HEK293 (cell line): ENCODE measurements around the gene SNX5.

Experiments
- CTCF ChIA-PET: fragments of 350-600 bp; formaldehyde crosslinking; extraction: SDS; loops from one replicate; lab custom pipeline; 2021; ENCODE audit warnings: antibody characterized with exemption; lab: Yijun Ruan, JAX
- POLR2A ChIA-PET: fragments of 300-600 bp; formaldehyde crosslinking; extraction: SDS; loops from one replicate; lab custom pipeline; 2020; ENCODE audit warnings: antibody characterized with exemption, inconsistent platforms; lab: Yijun Ruan, JAX
- H3K27ac ChIP-seq: fragments of 200-500 bp; sonication (Bioruptor generic); 2 replicates; pipeline ENCODE4 v1.5.1; 2014; ENCODE audit warnings: low read depth, low read length, control low read depth, inconsistent platforms; ENCODE audit errors: extremely low read depth
- H3K36me3 ChIP-seq, 2 experiments: fragments of 200-500 bp in 1 of 2; sonication (Bioruptor generic) in 1 of 2; 1 replicate in 1 of 2; 2 replicates in 1 of 2; pipeline ENCODE4 v1.5.1; 2014 to 2017; ENCODE audit warnings: inconsistent platforms in 2 of 2, low read length in 2 of 2; ENCODE audit not compliant: control insufficient read depth in 2 of 2, insufficient read depth in 1 of 2
- H3K4me1 ChIP-seq: fragments of 200-500 bp; sonication (Bioruptor generic); 2 replicates; pipeline ENCODE4 v1.5.1; 2014; ENCODE audit warnings: mild to moderate bottlenecking, low read length, inconsistent platforms; ENCODE audit not compliant: control insufficient read depth, insufficient read depth
- H3K4me3 ChIP-seq: 2 replicates; pipeline ENCODE4 v1.5.1; 2011; ENCODE audit warnings: low read depth, mild to moderate bottlenecking, control low read depth, low read length, moderate library complexity
- H3K9me3 ChIP-seq: fragments of 200-500 bp; sonication (Bioruptor generic); 2 replicates; pipeline ENCODE4 v1.5.1; 2014; ENCODE audit warnings: low read depth, low read length, inconsistent platforms; ENCODE audit not compliant: control insufficient read depth, insufficient read depth
- GLI4 ChIP-seq: fragments of 450-650 bp; formaldehyde crosslinking; IDR thresholded peaks from 2 replicates; pipeline ENCODE4 v1.5.1; 2016; ENCODE audit warnings: missing biosample characterization, missing genetic modification characterization
- HOXD13 ChIP-seq: sonication (generic); formaldehyde crosslinking; IDR thresholded peaks from 2 replicates; pipeline ENCODE4 v1.8.0; 2022; ENCODE audit warnings: missing genetic modification reagents, borderline replicate concordance
- IKZF3 ChIP-seq: fragments of 450-650 bp; IDR thresholded peaks from 2 replicates; pipeline ENCODE4 v1.5.0; 2018; ENCODE audit warnings: missing biosample characterization, mild to moderate bottlenecking, missing genetic modification characterization, moderate library complexity
- WT1 ChIP-seq: fragments of 450-650 bp; formaldehyde crosslinking; IDR thresholded peaks from 2 replicates; pipeline ENCODE4 v1.5.1; 2016; ENCODE audit warnings: missing biosample characterization, missing genetic modification characterization
- YY1 ChIP-seq: fragments of 450-650 bp; formaldehyde crosslinking; IDR thresholded peaks from 2 replicates; pipeline ENCODE4 v1.5.1; 2018; ENCODE audit warnings: missing biosample characterization, missing genetic modification characterization
- ZNF121 ChIP-seq: fragments of 450-650 bp; formaldehyde crosslinking; IDR thresholded peaks from 2 replicates; pipeline ENCODE4 v1.5.1; 2016; ENCODE audit warnings: missing biosample characterization, missing genetic modification characterization
- ZNF248 ChIP-seq: fragments of 450-650 bp; formaldehyde crosslinking; IDR thresholded peaks from 2 replicates; pipeline ENCODE4 v1.5.1; 2017; ENCODE audit warnings: missing biosample characterization, missing genetic modification characterization
- ZNF324 ChIP-seq: fragments of 450-650 bp; formaldehyde crosslinking; IDR thresholded peaks from 2 replicates; pipeline ENCODE4 v1.5.1; 2016; ENCODE audit warnings: missing biosample characterization, missing genetic modification characterization
- ZNF350 ChIP-seq: fragments of 450-650 bp; formaldehyde crosslinking; IDR thresholded peaks from 2 replicates; pipeline ENCODE4 v1.5.0; 2017; ENCODE audit warnings: missing biosample characterization, mild to moderate bottlenecking, missing genetic modification characterization
- ZNF354C ChIP-seq: fragments of 450-650 bp; formaldehyde crosslinking; IDR thresholded peaks from 2 replicates; pipeline ENCODE4 v1.5.1; 2016; ENCODE audit warnings: missing biosample characterization, missing genetic modification characterization, low read depth, borderline replicate concordance
- ZNF558 ChIP-seq: fragments of 450-650 bp; formaldehyde crosslinking; IDR thresholded peaks from 2 replicates; pipeline ENCODE4 v1.5.1; 2016; ENCODE audit warnings: missing biosample characterization, missing genetic modification characterization
- ZNF747 ChIP-seq: fragments of 450-650 bp; formaldehyde crosslinking; IDR thresholded peaks from 2 replicates; pipeline ENCODE4 v1.5.1; 2016; ENCODE audit warnings: missing biosample characterization, missing genetic modification characterization
- ZNF76 ChIP-seq: fragments of 450-650 bp; formaldehyde crosslinking; IDR thresholded peaks from 2 replicates; pipeline ENCODE4; 2016; ENCODE audit warnings: low read depth, missing biosample characterization, missing genetic modification characterization, borderline replicate concordance
- ZNF776 ChIP-seq: fragments of 450-650 bp; formaldehyde crosslinking; IDR thresholded peaks from 2 replicates; pipeline ENCODE4 v1.5.0; 2017; ENCODE audit warnings: missing biosample characterization, missing genetic modification characterization, borderline replicate concordance
- TF ChIP-seq, protein P1 (sequence below): fragments of 450-650 bp; formaldehyde crosslinking; IDR thresholded peaks from 2 replicates; pipeline ENCODE4 v1.5.1; 2016; ENCODE audit warnings: missing biosample characterization, missing genetic modification characterization, borderline replicate concordance
- TF ChIP-seq, protein P2 (sequence below): fragments of 450-650 bp; formaldehyde crosslinking; IDR thresholded peaks from 2 replicates; pipeline ENCODE4 v1.5.1; 2017; ENCODE audit warnings: missing biosample characterization, missing genetic modification characterization
- TF ChIP-seq, protein P3 (sequence below): fragments of 450-650 bp; formaldehyde crosslinking; IDR thresholded peaks from 2 replicates; pipeline ENCODE4 v1.5.1; 2016; ENCODE audit warnings: missing biosample characterization, missing genetic modification characterization
- TF ChIP-seq, protein P4 (sequence below): fragments of 450-650 bp; formaldehyde crosslinking; IDR thresholded peaks from 2 replicates; pipeline ENCODE4 v1.5.1; 2016; ENCODE audit warnings: missing biosample characterization, missing genetic modification characterization

Gene SNX5

DNA sequence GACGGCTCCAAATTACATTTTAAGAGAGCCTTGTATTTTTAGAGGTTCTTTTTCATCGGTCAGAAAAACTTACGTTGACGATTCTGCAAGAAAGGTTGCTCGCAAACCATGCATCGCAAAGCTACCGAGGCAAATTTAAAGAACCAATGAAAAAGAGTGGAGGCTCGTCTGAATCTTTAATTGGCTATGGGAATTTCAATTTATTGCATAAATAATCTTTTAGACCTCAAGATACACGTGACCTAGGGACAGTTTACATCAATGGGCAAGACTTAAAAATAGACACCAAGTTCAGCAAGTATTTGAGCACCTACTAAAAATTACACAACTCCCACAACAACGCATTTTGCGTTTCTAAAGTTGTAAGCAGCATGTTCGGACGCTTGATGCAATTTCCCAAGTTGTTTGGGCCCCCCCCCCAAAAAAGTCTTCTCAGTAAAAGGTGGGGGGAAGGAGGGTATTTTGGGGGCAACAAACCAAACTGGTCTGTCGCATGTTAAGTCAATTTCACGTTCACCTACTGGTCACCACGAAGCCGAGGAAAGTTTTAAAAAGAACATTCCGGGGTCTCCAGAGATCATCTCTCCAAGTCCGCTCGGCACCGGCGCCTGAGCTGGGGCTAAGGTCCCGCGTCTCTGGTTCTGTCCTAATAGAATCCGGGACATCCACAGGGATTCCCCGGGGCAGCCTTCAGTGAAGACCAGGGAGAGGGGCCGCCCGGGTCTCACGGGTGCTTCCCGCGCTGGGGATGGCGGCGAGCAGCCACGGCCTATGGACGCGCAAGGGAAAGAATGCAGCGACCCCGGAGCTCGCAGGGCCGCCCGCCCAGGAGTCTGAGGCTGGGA, 851 bp downstream of the SNX5 start:
- H3K36me3 ChIP-seq = peaks cover 0 to 71% of the 10 kb centered on the region in 2 experiments; a peak in 2 of 3 replicates

DNA sequence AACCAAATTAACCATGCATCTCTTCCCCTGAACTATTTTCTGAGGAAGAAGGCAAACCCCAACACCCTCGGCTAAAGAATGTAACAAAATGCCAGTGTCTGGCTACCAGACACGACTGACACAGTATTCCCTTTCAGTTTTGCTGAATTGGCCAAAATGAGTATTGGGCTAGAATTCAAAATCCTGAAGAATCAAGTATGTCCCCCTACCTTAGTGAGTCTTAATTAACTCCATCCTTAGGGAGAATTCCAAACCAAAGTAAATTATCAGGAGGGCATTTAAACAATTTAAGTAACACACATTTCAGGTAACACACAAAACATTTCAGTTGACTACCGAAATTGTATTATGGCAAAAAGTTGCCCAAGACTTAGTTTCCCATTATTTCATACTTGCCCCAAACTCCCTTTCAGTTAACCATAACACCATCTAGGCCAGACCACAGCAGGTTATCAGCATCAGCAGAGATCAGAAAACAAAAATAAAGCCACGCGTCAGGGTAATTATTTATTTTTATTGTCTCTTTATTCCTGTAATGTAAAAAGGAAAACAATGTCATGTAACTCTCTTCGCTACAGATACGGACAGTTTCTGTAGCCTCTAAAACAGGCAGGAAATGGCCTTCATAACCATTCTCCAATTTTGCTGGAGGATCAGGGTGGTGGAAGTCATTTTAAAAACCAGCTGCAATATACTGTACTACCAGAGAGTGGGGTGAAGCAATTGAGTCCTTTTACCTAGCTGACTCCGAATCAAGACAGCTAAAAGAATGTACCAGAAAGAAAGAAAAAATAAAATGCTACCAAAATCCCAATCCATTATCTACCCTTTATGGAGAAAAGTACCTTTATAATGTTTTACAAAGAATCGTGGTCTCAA, 1.9 kb downstream of the SNX5 start:
- H3K27ac ChIP-seq = no peak overlapping the region
- ChIA-PET CTCF (interaction anchor here (0.7 kb wide), 3 partner anchors 9 to 390 kb away, joined by 3 to 4 read pairs (median 3); no protein-coding TSS in a partner anchor), POLR2A (interaction anchor here (1.0 to 4.4 kb wide), 4 partner anchors 8 to 285 kb away, joined by 4 to 16 read pairs (median 7); partner anchors contain the start of gene RRBP1)
- H3K4me3 ChIP-seq = peak overlapping the region; percentile 89
- H3K9me3 ChIP-seq = no peaks in the 10 kb centered on the region
- peaks cover 8% of the 10 kb centered on the region; the same call in 1 of the 2 replicates for H3K4me1 ChIP-seq
- peaks cover 0 to 77% of the 10 kb centered on the region in 2 experiments; a peak in 2 of 3 replicates for H3K36me3 ChIP-seq
- no peak for TF ChIP-seq ZNF324
- TF ChIP-seq WT1 (tag by site-specific recombination) = no peak
- TF ChIP-seq ZNF76 (tag by site-specific recombination) = no peak
- no peak for TF ChIP-seq IKZF3 (tag by site-specific recombination)
- TF ChIP-seq ZNF776 (tag by site-specific recombination) = no peak
- no peak for TF ChIP-seq ZNF248 (tag by site-specific recombination)
- no peak for TF ChIP-seq ZNF350 (tag by site-specific recombination)
- no peak for TF ChIP-seq HOXD13
- TF ChIP-seq ZNF354C (tag by site-specific recombination) = no peak
- TF ChIP-seq, protein P1, sequence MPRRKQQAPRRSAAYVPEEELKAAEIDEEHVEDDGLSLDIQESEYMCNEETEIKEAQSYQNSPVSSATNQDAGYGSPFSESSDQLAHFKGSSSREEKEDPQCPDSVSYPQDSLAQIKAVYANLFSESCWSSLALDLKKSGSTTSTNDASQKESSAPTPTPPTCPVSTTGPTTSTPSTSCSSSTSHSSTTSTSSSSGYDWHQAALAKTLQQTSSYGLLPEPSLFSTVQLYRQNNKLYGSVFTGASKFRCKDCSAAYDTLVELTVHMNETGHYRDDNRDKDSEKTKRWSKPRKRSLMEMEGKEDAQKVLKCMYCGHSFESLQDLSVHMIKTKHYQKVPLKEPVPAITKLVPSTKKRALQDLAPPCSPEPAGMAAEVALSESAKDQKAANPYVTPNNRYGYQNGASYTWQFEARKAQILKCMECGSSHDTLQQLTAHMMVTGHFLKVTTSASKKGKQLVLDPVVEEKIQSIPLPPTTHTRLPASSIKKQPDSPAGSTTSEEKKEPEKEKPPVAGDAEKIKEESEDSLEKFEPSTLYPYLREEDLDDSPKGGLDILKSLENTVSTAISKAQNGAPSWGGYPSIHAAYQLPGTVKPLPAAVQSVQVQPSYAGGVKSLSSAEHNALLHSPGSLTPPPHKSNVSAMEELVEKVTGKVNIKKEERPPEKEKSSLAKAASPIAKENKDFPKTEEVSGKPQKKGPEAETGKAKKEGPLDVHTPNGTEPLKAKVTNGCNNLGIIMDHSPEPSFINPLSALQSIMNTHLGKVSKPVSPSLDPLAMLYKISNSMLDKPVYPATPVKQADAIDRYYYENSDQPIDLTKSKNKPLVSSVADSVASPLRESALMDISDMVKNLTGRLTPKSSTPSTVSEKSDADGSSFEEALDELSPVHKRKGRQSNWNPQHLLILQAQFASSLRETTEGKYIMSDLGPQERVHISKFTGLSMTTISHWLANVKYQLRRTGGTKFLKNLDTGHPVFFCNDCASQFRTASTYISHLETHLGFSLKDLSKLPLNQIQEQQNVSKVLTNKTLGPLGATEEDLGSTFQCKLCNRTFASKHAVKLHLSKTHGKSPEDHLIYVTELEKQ = no peak
- no peak for TF ChIP-seq GLI4 (tag by site-specific recombination)
- TF ChIP-seq ZNF747 (tag by site-specific recombination) = no peak

More for the DNA sequence above, 851 bp downstream of the SNX5 start:
- POLR2A ChIA-PET = interaction anchor here (0.6 to 4.4 kb wide), 7 partner anchors 9 to 499 kb away, joined by 3 to 16 read pairs (median 8); partner anchors contain the start of genes DSTN, DZANK1, POLR3F and RRBP1
- no peaks in the 10 kb centered on the region for H3K9me3 ChIP-seq
- CTCF ChIA-PET = interaction anchor here (0.7 kb wide), 2 partner anchors 10 to 44 kb away, joined by 3 read pairs; no protein-coding TSS in a partner anchor
- H3K27ac ChIP-seq = peak overlapping the region; percentile 97
- H3K4me1 ChIP-seq = 0 out of 2 replicates have a peak, but pooled peaks cover 7% of the 10 kb centered on the region
- TF ChIP-seq, protein P2, sequence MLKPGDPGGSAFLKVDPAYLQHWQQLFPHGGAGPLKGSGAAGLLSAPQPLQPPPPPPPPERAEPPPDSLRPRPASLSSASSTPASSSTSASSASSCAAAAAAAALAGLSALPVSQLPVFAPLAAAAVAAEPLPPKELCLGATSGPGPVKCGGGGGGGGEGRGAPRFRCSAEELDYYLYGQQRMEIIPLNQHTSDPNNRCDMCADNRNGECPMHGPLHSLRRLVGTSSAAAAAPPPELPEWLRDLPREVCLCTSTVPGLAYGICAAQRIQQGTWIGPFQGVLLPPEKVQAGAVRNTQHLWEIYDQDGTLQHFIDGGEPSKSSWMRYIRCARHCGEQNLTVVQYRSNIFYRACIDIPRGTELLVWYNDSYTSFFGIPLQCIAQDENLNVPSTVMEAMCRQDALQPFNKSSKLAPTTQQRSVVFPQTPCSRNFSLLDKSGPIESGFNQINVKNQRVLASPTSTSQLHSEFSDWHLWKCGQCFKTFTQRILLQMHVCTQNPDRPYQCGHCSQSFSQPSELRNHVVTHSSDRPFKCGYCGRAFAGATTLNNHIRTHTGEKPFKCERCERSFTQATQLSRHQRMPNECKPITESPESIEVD (tag by site-specific recombination) = 0 out of 2 replicates have a peak, but pooled peaks have one; percentile 6
- no peak for TF ChIP-seq YY1 (tag by site-specific recombination)
- no peak for TF ChIP-seq ZNF121
- TF ChIP-seq, protein P3, sequence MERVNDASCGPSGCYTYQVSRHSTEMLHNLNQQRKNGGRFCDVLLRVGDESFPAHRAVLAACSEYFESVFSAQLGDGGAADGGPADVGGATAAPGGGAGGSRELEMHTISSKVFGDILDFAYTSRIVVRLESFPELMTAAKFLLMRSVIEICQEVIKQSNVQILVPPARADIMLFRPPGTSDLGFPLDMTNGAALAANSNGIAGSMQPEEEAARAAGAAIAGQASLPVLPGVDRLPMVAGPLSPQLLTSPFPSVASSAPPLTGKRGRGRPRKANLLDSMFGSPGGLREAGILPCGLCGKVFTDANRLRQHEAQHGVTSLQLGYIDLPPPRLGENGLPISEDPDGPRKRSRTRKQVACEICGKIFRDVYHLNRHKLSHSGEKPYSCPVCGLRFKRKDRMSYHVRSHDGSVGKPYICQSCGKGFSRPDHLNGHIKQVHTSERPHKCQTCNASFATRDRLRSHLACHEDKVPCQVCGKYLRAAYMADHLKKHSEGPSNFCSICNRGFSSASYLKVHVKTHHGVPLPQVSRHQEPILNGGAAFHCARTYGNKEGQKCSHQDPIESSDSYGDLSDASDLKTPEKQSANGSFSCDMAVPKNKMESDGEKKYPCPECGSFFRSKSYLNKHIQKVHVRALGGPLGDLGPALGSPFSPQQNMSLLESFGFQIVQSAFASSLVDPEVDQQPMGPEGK (tag by site-specific recombination) = 0 out of 2 replicates have a peak, but pooled peaks have one; percentile 22
- no peak for TF ChIP-seq ZNF558 (tag by site-specific recombination)
- TF ChIP-seq, protein P4, sequence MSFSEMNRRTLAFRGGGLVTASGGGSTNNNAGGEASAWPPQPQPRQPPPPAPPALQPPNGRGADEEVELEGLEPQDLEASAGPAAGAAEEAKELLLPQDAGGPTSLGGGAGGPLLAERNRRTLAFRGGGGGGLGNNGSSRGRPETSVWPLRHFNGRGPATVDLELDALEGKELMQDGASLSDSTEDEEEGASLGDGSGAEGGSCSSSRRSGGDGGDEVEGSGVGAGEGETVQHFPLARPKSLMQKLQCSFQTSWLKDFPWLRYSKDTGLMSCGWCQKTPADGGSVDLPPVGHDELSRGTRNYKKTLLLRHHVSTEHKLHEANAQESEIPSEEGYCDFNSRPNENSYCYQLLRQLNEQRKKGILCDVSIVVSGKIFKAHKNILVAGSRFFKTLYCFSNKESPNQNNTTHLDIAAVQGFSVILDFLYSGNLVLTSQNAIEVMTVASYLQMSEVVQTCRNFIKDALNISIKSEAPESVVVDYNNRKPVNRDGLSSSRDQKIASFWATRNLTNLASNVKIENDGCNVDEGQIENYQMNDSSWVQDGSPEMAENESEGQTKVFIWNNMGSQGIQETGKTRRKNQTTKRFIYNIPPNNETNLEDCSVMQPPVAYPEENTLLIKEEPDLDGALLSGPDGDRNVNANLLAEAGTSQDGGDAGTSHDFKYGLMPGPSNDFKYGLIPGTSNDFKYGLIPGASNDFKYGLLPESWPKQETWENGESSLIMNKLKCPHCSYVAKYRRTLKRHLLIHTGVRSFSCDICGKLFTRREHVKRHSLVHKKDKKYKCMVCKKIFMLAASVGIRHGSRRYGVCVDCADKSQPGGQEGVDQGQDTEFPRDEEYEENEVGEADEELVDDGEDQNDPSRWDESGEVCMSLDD (tag by site-specific recombination) = no peak
- TF ChIP-seq, all 188 proteins: peak for 2
- peak overlapping the region; percentile 89 for H3K4me3 ChIP-seq
